Activated naive CD8-positive, alpha-beta T cell treated with anti-CD3 and anti-CD28 coated beads, Interleukin-2, amount 50 U/mL, for 16 hours (primary cell): ENCODE data around the gene GMPPA.

Experiments
- DNase-seq: peaks from one replicate; pipeline ENCODE4 v3.0.0-alpha.2; 2020; ENCODE audit warnings: low read depth, low spot score

Gene GMPPA

DNA sequence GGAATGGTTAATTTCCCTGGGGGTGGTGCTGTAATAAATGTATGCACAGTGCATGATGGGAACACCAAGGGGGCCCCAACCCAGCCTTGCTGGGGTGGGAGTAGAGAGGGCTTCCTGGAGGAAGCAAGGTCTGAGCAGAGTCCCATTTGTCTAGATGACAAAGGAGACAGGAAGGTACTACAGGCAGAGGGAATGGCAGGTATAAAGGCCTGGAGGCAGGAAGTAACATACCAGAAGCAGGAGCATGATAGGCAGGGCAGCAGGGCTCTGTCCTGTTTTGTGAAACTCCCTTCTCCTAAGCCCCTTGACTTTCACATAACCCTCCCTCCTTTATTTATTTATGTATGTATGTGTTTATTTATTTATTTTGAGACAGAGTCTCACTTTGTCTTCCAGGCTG is 3.9 kb downstream of the GMPPA start:
- DNase-seq = no peak

DNA sequence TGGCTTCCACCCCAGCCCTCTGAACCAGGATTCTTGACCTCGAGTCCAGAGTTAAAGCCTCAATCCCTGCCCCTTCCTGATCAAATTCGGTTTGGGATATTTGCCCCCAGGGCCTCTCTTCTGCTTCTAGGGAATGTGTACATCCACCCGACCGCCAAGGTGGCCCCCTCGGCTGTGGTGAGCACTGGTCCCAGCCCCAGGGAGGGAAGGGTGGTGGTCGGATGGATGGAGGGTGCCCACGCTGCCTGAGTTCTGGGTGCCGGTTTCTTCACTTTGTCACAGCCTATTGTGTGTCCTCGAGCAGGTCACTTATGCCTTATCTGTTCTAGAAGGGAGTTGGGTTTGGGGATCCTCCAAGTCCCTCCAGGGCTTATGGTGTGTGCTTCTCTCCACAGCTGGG is 6.9 kb downstream of the GMPPA start:
- DNase-seq = no peak

DNA sequence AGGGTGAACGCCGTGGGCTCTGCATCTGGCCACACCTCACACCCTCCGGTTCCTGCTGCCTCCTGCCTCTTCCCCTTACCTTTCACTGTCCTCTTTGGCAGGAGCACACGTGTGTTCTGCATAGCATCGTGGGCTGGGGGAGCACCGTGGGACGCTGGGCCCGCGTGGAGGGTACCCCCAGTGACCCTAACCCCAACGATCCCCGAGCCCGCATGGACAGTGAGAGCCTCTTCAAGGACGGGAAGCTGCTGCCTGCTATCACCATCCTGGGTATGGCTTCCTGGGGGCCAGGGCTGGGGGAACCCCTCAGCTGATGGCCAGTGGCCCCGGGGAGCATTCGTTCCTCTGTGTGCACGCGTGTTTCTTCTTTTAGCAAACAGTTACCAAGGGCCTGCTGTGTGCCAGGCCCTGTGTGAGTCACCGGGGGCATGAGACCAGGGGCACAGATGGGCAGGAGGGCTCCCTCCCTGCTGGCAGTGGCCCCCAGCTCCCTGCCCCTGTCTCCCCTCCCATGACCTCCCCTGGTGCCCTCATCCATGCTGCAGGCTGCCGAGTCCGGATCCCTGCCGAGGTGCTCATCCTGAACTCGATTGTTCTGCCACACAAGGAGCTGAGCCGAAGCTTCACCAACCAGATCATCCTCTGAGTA is 7.6 kb downstream of the GMPPA start:
- no peak for DNase-seq

GRCh38 chr2:219506802-219507526 is 8.3 kb downstream of the GMPPA start:
- no peak for DNase-seq

DNA sequence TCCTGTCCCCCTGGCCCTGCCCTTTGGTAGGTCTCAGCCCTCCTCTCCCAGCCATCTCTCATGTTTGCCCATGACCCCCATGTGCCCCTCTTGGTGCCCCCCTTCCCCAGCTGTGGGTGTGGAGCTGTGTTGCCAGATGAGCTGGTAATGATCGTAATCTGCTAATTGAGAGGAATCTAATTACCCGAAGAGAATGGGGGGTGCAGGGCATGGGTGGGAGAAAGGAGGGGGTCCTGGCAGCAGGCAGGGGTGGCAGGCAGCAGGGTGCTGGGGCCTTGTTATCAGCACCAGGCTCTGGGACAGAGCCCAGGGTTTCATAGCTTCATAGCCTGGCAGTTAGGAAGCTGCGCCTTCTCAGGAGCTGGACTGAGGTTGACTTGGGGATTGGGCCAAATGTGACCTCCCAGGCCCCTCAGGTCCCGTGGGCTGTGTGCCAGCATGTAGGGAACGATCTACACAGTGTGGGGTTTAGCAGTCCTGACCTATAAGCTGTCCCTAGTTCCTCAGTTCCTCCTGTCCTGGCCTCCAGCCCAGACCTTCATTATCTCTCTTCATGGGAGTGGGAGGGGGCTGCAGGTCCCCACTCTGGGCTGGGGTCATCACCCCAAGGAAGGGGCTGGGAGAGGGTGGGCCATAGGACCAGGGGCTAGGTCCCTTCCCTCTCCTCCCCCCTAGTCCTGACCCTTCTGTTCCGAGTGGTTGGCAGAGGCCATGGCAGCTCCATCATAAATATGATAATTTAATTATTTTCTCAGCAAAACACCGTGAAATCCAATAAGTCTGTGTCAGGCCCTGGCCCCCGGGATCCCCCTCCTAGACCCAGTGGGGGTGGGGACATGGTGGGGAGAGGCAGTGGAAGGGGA is 9.1 kb downstream of the GMPPA start:
- DNase-seq = no peak

GRCh38 chr2:219508444-219508734 is 9.7 kb downstream of the GMPPA start:
- no peak for DNase-seq

GRCh38 chr2:219508971-219509779 is 10.5 kb downstream of the GMPPA start:
- DNase-seq = no peak

GRCh38 chr2:219509780-219510511 is 11.3 kb downstream of the GMPPA start:
- DNase-seq = no peak

DNA sequence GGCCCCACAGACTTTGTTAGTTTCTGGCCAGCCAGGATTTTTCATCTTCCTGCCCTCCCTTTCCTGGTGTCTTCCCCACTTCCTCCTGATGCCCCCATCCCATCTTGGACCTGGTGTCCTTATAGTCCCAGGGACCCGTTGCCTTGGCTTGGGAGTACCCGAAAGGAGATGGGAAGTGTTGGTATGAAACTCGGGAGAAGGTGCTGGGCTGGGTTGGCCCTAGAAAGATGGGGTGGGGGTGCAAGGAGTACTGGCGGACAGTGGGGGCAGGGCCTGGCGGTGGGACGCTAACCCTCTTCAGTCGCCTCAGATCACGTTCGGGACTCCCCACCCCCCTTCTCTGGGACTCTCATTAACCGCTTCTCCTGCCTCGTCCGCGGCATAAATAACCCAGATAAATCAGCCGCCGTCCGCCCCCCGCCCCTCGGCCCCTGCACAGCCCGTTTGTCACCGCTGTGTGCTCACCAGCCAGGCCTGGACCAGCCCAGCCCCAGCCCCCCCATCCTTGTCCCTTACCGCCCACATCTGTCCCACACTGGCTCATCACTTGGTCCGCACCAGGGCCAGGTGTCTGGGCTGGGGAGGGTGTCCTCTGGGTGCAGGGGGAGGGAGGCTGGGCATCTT is 11.9 kb downstream of the GMPPA start:
- no peak for DNase-seq

DNA sequence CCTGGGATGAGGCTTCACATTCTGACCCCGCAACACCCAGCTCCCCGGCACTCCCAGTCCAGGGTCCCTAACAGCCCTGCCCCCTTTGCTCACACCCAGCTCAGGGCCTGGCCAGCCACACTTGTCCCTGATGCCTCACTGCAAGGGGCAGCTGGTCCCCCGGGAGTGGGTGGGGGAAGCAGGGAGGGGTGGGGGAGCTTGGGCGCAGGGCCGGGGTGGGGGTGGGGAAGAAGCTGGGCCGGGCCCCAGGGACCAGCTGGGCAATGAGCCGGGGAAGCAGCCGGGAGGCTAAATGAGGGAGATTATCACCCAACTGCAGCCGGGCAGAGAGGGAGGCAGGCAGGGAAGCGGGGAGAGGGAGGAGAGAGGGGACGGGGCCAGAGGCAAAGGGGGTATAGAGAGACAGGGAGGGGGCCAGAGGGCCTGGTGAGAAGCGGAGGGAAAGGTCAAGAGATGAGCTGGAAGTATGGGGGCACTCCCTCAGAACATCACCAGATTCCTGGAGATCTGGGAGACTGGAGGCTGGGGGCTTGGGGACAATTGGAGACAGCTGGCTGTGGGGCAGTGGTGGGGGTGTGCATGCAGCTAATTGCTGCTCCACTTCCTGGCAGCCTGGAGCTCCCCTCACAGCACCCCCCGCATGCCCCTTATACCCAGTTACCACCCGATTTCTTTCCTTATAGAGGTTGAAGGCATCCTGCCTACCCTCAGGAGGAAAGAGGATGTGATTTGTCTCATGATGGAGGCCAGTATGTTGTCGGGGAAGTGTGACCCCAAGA is 13.0 kb downstream of the GMPPA start:
- no peak for DNase-seq

DNA sequence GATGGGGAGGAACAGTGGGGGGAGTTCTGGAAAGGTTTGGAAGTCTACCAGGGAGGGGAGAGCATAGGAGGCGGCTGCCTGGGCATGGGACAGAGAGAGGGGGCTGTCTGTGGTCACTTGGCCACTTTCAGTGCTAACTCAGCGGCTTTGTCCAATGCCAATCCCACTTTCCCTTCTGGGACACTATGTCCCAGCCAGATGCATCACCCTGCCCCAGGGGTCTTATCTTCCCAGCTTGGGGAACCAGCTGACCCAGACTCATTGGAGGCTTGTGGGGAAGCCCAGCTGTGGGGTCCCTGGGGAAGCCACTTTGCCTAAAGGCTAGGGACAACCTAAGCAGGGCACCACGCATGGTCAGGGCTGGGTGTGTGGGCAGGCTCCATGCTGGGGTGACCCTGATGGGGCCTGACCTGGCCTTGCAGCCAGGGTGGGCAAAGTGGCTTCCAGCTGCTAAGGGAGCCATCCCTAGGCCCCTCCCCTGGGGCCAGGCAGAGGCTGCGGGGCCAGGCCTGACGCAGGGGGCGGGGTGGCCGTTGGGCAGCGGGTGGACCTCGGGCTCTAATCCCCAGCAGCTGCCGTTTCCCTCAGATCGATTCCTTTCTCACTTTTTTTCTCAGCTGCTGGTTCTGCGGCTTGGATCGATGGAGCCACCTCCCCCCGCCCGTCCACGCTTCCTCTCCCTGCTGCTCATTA is 14.0 kb downstream of the GMPPA start:
- no peak for DNase-seq

DNA sequence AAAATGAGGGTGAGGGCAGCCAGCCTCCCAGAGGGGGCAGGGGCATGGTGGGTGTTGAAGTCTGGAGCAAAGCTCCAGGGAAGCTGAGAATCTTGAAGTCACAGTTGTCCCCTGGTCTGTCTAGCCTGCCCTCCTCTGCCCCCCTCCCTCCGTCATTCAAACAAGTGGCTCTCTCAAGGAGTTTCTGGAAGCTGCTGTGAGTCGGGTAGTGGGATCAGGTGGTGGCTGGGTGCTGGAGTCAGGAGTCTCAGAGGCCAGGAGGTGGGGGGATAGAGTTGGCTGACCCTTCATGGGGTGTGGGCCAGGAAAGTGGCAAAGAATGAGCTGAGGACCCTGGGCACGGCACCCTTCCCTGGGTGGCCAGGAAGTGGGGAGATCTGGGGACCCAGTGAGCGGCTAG is 15.1 kb downstream of the GMPPA start:
- DNase-seq = no peak

GRCh38 chr2:219514196-219514761 is 15.6 kb downstream of the GMPPA start, which contains the start of gene ASIC4:
Gene ASIC4 (plus strand): TSS chr2:219514482. CDS start chr2:219514725, 243 bp downstream.
- DNase-seq = no peak

DNA sequence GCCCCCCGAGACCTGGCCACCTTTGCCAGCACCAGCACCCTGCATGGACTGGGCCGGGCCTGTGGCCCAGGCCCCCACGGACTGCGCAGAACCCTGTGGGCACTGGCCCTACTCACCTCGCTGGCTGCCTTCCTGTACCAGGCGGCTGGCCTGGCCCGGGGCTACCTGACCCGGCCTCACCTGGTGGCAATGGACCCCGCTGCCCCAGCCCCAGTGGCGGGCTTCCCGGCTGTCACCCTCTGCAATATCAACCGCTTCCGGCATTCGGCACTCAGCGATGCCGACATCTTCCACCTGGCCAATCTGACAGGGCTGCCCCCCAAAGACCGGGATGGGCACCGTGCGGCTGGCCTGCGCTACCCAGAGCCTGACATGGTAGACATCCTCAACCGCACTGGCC is 16.1 kb downstream of the GMPPA start:
- DNase-seq = no peak

DNA sequence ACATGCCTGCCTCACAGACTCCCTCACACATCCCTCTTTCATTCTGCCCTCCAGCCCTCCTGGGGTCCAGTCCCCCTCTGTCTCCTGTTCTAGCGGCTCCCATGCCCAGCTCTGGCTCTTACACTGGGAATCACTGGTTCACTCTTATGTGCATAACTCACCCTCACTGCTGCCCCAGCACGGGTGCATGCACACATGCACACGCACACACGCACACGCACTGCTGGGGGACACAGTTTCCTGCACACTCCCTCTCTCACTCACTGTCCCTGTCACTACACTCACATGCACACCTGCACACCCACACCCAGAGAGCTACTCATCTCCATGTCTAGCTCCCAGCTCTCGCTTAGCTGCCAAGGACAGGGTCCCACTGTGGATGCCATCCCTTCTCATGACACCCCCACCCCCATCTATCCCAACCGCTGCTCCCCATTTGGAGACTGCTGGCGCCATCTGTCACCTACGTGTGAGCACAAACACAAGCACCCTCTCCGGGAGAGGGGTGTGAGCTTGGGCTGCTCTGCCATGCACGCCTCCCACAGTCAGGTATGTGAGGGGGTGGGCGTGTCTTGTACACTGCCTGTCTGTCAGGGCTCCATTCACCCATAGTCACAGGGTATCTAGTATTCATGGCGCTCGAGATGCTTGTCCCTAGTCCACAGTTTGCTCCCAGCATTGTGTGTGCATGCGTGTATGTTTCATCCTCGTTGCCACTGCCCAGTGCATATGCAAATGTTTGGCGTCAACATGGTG is 17.4 kb downstream of the GMPPA start:
- DNase-seq = no peak

DNA sequence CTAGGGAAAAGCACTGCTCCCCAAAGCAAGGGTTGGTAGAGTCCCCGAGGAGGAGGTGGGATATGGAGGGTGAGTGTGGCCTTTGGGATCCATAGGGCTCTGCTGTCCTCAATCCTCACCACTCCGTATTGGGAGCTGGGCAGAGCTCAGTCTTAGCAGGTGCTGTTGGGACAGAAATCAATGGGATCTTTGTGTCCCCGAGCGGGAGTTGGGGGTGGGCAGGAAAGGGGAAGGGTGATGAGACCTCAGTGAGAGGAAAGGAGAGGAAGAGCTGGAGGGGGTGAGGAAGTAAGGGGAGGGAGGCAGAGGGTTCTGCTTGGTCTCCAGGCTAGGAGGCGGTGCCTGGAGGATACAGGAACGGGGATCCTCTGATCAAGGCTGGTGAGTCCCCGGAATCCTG is 18.2 kb downstream of the GMPPA start:
- DNase-seq = no peak

- no peak for DNase-seq
Measured at GRCh38 chr2:219517954-219518778, 19.5 kb downstream of the GMPPA start.
